IPS DF 4.7 (cell line): Measurements from ENCODE around the gene DYRK3.
"Not testable (repeated sequence)": the region's sequence is repeated elsewhere in the genome, so short reads cannot be mapped to it uniquely, and the experiment has no call there.

ENCODE experiments used
- DNase-seq: peaks from one replicate; pipeline ENCODE4 v3.0.0-alpha.2; 2013; ENCODE audit warnings: low spot score; ENCODE audit errors: extremely low read depth

DYRK3 gene

GRCh38 chr1:206628916-206629315 lies 6.4 kb upstream of the DYRK3 start:
- DNase-seq: no peak

GRCh38 chr1:206631085-206631509 lies 4.2 kb upstream of the DYRK3 start:
- peak; percentile 96 for DNase-seq

- no peak for DNase-seq
These were observed 1.6 kb upstream of the DYRK3 start for GRCh38 chr1:206633708-206634121.

GRCh38 chr1:206634365-206635079 lies 814 bp upstream of the DYRK3 start:
- no peak for DNase-seq

GRCh38 chr1:206635978-206636345 lies 626 bp downstream of the DYRK3 start:
- DNase-seq: no peak

- no peak for DNase-seq
These were observed 1.3 kb downstream of the DYRK3 start for GRCh38 chr1:206636671-206637070.

- no peak for DNase-seq
These were observed 2.3 kb downstream of the DYRK3 start for GRCh38 chr1:206637605-206638004.

- not testable (repeated sequence) for DNase-seq
These were observed 6.7 kb downstream of the DYRK3 start for GRCh38 chr1:206642074-206642473.

GRCh38 chr1:206643118-206643698 lies 7.9 kb downstream of the DYRK3 start:
- no peak for DNase-seq

GRCh38 chr1:206646504-206646903 lies 11.2 kb downstream of the DYRK3 start:
- no peak for DNase-seq

GRCh38 chr1:206647224-206647623 lies 11.9 kb downstream of the DYRK3 start:
- DNase-seq: no peak

- DNase-seq: no peak
These were observed 14.1 kb downstream of the DYRK3 start for GRCh38 chr1:206649261-206649921.

GRCh38 chr1:206651014-206651413 lies 15.7 kb downstream of the DYRK3 start:
- no peak for DNase-seq

GRCh38 chr1:206651958-206652890 lies 16.9 kb downstream of the DYRK3 start:
- no peak for DNase-seq

- DNase-seq: no peak
These were observed 18.6 kb downstream of the DYRK3 start for GRCh38 chr1:206653715-206654459.

GRCh38 chr1:206654828-206655227 lies 19.5 kb downstream of the DYRK3 start:
- no peak for DNase-seq

- DNase-seq: no peak
These were observed 20.1 kb downstream of the DYRK3 start for GRCh38 chr1:206655471-206655882.

- no peak for DNase-seq
These were observed 21.6 kb downstream of the DYRK3 start for GRCh38 chr1:206656936-206657335.

GRCh38 chr1:206657751-206658150 lies 22.4 kb downstream of the DYRK3 start:
- no peak for DNase-seq

GRCh38 chr1:206658264-206658980 lies 23.1 kb downstream of the DYRK3 start:
- no peak for DNase-seq
